GM19328 (cell line): ENCODE data around the gene MRPS6.

Experiments
- ATAC-seq: cut with Tn5 transposase; IDR thresholded peaks from one replicate; pipeline ENCODE4 v1.9.1; 2021; ENCODE audit warnings: mild to moderate bottlenecking, moderate library complexity; ENCODE audit not compliant: unreplicated experiment

Gene MRPS6

GRCh38 chr21:34065027-34065426 is 8.4 kb upstream of the MRPS6 start:
- ATAC-seq, result no peak

DNA sequence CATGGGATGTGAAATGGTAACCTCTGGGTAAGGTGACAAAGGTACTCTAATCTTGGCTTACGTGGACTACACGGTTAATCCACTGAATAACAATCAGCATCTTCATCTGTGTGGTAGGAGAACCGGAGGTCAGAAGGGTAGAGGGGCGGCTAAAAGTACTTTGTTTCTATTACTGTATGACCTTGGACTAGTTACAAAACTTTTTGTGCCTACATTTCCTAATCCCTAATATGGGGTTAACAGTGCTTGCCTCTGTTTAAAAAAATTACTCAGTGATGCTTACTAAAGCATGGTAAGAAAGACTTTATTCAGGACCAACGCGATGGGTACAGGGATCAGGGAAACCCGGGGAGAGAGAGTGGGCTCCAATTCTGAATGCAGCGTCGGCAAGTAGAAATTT is 1.7 kb upstream of the MRPS6 start:
- ATAC-seq, result no peak

DNA sequence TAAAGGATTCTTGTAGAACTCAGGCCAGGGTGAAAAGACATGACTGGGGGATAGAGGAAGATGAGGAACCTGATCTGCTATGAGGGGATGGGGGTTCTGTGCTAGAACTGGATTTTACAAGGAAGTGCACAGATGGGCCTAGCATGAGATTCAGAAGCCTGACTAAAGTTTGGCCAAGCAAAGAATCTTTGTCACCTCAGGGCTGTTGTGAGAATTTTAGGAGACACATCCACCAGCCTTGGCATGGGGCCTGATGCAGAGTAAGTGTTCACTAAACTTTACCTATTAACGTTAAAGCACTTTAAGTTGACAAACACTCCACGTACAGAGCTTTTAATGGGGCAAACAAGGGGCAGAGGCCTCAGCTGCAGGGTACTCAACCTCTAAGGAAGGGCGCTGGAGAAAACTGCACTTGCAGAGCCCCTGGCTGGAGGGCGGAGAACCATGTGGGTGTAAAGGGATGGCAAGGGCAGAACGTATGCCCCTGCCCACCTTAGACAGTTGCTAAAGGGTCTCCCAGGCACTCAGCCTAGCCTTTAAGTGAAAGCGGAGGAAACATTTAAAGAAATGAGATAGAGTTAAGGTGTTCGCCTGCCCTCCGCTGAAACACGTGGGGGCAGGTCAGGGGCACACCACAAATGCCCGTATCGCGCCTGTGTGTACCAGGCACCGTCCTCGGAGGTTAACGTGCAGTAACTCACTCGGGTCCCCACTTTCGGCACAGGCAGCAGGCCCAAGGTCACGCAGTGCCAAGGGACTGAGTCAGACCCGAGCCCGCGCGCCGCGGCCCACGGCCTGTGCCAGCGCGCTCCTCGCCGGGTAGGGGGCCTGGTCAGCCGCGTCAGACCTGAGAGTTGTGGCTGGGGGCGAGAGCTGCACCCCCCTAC is 990 bp upstream of the MRPS6 start:
- no peak for ATAC-seq

GRCh38 chr21:34073749-34074282 is 438 bp downstream of the MRPS6 start:
- ATAC-seq, result peak; percentile 43

DNA sequence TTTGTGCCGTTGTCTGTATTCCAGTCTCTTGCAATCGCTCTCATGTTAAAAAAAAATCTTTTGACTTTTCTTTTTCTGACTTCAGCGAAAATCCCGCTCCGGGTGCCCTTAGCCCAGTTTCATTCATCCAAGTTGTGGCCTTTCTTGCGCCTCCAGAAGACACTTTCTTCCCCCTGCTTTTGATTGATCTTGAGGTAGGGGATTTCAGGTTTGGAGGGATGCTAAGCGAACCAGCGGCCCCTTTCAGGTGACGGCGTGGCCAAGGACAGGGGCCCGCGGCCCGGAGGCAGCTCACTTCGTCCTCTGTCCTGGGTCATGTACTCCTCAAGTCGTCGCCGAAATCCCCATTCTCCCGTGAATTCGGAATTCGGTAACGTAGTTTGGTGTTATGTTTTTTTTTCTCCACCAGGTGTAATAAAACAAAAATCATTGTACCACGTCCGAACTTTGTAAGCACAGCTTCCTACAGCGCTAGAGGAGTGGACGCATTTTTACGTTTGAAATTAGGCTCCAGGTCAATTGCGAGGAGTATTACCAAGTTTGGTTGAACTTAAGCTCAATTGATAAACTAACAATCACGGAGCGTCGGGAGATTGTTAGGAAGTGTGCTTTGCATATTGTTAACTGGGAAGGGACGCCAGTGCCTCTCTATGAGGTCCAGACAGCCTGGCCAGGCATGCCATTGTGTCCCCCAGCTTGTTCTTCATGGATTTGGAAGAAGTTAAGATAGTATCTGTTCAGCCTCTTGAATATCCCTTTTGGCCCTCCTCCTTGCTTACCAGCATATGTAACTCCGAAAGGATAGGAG is 1.1 kb downstream of the MRPS6 start:
- ATAC-seq, result no peak

DNA sequence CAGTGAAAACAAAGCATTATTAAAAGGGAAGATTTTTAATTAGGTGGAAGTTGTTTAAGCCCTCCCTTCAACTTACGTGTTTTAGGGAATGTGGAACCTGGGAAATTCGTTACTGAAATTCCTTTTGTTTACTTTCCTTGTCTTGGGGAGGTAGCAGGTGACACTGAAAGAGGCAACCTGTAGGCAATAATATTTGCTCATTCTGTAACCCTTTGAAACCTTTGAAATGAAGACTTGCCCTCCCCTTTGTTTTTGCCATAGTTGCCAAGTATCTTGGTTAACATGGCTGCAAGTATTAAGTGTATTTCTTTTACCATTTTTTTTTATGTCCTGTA is 1.7 kb downstream of the MRPS6 start:
- no peak for ATAC-seq

DNA sequence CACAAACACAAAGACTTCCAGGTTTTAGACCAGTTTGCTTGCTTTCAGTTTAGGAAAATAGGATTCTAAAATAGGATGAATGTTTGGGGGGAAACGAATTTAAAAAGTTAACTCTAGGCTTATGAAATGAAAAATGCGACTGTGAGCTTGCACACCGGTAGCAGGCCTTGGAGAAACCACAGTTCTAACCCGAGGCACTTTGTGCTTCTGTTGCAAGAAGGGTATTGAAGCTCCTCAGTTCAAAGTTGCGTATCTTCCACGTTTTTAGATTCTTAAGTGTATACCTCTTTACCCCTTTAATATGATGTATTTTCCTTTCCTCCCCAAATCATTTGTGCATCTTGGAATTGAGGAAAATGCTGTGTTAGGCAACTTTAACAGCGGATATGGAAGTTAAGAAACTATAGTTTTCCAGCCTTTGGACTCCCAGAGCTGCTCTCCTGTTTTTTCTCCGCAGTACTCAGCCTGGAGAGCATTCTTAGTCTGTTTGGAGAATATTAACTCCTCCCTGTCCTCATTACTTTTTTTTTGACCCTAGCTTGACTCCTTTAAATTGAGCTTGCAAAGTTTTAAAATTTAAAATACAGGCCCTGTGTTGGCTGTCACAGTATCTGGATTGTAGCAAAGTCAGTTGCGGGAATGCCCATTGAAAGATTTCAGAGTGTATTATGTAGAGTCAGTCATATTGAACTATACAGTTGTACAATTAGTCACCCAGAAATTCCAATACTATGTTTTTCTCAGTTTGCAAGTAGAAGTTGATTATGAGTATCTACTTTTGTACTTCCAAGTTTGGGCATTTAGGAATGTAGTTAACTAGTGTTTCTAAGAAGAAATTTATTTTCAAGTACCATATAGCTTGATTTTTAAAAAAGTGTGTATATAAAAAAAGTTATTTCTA is 2.6 kb downstream of the MRPS6 start:
- ATAC-seq, result no peak

DNA sequence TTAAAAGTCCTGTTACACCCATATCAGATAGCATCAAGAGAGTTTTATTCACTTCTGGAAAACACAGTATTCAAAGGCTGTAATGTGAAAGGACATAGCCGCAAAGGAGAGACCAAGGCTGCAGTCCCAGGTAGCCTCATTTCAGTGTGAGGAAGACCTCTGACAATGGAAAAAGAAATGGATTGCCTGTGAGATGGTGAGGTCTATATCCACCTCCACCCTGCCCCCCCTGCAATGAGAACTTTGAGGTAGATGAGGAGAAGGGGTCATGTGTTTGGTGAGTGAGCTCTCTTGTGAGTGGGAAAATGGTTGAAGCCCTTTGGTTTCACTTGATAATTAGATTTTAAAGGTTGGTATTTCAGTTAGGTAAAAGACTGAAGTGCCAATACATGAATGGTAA is 3.5 kb downstream of the MRPS6 start:
- no peak for ATAC-seq

GRCh38 chr21:34077888-34078287 is 4.5 kb downstream of the MRPS6 start:
- ATAC-seq, result no peak

GRCh38 chr21:34078915-34079314 is 5.5 kb downstream of the MRPS6 start:
- no peak for ATAC-seq

GRCh38 chr21:34080710-34081109 is 7.3 kb downstream of the MRPS6 start:
- no peak for ATAC-seq

DNA sequence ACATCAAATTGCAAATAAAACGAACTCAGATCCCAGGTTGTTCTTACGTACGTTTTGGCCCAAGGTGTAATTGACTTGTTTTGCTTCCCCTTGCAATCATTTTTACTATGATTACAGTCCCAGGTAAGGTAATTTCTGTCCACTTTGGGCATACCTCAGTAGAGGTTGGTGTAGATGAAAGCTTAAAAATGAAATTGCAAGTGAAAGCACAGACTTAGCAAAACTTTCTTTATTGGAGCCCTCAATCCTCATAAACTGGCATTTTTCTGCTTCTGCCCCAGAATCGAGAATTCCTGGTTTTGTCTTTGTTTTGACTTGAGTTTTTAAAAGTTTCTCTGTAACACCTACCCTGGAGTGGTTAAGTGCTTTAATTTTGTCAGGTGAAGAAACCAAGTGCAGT is 9.4 kb downstream of the MRPS6 start:
- no peak for ATAC-seq

DNA sequence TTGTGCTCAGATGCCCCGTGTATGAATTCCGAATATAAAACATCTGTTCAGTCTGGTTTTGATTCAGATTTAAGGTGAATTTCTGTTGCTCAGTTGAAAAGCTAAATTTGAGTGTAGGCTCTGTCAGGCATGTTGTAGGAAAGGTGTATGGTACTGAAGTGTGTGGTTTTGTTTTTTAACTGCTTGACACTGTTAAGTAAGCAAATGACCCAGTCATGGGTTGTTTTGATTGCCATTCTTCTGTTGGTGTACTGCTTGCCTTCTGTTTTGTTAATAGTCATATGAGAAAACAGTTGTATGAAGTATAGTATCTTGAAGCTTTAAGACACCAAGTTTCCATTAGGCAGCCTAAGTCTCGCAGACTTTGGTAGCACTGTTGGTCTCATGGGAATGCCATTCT is 10.0 kb downstream of the MRPS6 start:
- no peak for ATAC-seq

DNA sequence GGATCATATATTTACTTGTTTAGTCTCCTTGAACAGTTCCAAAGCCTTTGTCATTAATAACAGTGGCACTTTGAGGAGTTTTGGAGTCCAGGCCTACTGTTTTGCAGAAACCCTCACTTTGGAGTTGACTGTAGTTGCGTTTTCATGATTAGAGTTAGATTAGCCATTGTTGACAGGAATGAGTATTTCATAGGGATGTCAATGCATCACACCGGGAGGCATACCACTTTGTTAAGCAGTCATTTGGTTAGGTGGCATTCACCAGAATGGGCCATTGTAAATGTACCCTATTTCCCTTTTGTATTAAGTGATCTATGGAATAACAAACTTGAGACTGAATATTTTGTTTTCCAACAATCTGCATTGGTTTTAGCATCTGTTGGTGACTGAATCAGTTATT is 11.8 kb downstream of the MRPS6 start:
- no peak for ATAC-seq

- no peak for ATAC-seq
These were observed 13.5 kb downstream of the MRPS6 start for GRCh38 chr21:34086887-34087306.

- ATAC-seq, result no peak
These were observed 15.4 kb downstream of the MRPS6 start for GRCh38 chr21:34088752-34089151.

DNA sequence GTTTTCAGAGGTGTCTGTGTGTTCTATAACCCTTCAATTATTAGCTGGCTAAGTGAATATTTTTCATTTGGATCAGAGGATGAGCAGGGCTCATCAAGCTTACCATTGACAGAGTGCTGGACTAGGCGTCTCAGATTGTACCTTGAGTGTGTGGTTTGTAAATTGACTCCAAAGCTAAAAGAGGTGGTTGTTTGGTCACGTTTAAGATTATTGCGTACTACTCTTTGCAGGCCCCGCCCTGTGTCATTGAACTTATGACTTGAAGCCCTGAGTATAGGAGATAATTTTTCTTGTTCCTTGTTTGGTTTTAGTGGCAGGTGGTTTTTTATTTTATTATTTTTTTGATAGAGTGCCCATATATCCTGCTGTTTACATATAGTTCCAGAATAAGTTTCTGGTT is 17.7 kb downstream of the MRPS6 start:
- ATAC-seq, result no peak

DNA sequence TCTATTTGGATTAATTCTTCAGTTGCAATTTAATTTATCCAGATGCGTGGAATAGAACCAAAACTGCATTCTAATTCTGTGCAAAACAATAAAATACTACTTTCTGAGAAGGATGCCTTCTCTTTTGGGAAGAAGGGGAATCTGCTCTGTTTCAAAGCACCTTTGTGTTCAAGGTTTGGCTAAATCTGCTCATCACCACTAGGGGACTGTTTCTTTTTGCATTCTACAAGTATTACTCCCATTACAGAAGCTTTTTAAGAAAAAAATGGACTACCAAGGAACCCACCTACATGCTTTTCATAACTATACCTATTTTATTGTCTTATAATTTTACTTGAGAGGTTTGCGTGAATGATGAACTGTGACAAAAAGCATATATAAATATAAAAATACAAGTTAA is 18.2 kb downstream of the MRPS6 start:
- no peak for ATAC-seq

GRCh38 chr21:34092262-34092921 is 19.0 kb downstream of the MRPS6 start:
- ATAC-seq, result no peak

- ATAC-seq, result no peak
These were observed 19.7 kb downstream of the MRPS6 start for GRCh38 chr21:34093083-34093482.
